ENCODE data around the gene CYSLTR2. TPM values are rescaled to one million over a fixed set of nuclear protein-coding genes. Genes with fewer than 3 reads are reported as not detected.

Gene CYSLTR2
- total RNA-seq, 2 experiments from 2014 or later, result 3.6 to 3.9 TPM

DNA sequence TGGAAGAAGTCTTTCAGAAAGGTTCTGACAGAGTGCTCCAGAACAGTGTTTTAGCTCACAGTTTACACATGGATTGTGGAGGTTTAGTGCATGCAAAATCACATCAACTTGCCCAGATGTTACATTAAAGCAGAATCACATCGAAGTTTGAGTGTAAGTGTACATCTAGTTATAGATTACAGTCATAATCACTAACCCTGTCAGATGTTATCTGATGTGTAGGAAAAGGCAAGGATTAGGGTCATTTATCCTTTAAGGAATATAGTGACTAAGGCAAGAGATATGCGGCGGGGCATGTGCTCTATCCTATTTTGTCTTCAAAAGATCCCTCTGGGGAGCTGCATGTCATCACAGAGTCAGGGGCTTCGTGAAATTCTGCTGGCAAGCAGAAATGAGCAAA lies 66.9 kb downstream of the CYSLTR2 start:
- POLR2A ChIA-PET, result no interaction called here
- H3K9me3 Mint-ChIP-seq, result peaks cover 28% of the 10 kb centered on the region
- no peak overlapping the region for H3K27ac Mint-ChIP-seq
- H3K36me3 Mint-ChIP-seq (ENCODE audit: low read depth), result peaks cover under 1% of the 10 kb centered on the region
- no peak for DNase-seq
- no peak overlapping the region for H3K4me3 Mint-ChIP-seq
- H3K27me3 Mint-ChIP-seq, result no peaks in the 10 kb centered on the region
- CTCF ChIA-PET, result no interaction called here
- no peaks in the 10 kb centered on the region for H3K4me1 Mint-ChIP-seq

DNA sequence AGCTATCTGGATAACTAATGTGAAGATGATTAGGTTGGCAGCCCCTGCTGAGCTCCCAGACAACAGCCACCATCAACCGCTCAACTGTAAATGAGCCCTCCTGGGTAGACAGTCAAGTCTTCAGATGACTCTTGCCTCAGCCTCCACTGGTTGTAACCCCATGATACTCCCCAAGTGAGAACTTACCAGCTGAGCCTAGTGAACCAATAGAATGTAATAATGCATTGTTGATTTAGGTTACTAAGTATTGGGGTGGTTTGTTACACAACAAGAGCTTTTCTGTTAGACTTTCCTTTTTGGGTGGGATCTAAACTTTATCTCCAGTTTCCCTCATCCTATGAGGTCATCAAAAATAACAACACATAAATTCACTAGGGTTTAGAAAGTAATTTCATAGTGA lies 69.4 kb downstream of the CYSLTR2 start:
- no peaks in the 10 kb centered on the region for H3K27me3 Mint-ChIP-seq
- no peak overlapping the region for H3K27ac Mint-ChIP-seq
- no peaks in the 10 kb centered on the region for H3K36me3 Mint-ChIP-seq (ENCODE audit: low read depth)
- H3K9me3 Mint-ChIP-seq, result peaks cover 15% of the 10 kb centered on the region
- H3K4me3 Mint-ChIP-seq, result no peak overlapping the region
- ChIA-PET CTCF (no interaction called here), POLR2A (no interaction called here)
- no peaks in the 10 kb centered on the region for H3K4me1 Mint-ChIP-seq
- DNase-seq, result no peak

DNA sequence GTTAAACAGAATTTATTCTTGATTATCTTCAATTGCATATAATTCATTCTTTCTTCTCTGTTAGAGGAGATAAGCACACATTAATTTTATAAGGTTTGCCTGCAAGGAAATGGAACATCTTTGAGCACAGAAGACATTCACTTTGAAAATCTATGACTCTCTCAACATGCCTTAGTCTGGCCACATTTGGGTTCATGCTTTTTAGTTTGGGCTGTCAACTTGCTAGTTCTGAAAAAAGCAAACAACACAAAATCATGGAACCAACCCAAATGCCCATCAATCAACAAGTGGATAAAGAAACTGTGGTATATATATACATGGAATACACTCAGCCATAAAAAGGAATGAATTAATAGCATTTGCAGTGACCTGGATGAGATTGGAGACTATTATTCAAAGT lies 71.5 kb downstream of the CYSLTR2 start:
- Mint-ChIP-seq H3K9me3 (peaks cover 4% of the 10 kb centered on the region), H3K27ac (no peak overlapping the region)
- POLR2A ChIA-PET, result no interaction called here

GRCh38 chr13:48726711-48727110 lies 73.0 kb downstream of the CYSLTR2 start:
- ChIA-PET POLR2A (no interaction called here), CTCF (no interaction called here)
- peaks cover 10% of the 10 kb centered on the region for H3K4me1 Mint-ChIP-seq
- no peak for DNase-seq
- no peaks in the 10 kb centered on the region for H3K36me3 Mint-ChIP-seq (ENCODE audit: low read depth)
- no peaks in the 10 kb centered on the region for H3K27me3 Mint-ChIP-seq
- H3K9me3 Mint-ChIP-seq, result peaks cover 4% of the 10 kb centered on the region
- no peak overlapping the region for H3K27ac Mint-ChIP-seq
- H3K4me3 Mint-ChIP-seq, result no peak overlapping the region

More for the DNA sequence above, 71.5 kb downstream of the CYSLTR2 start:
- H3K36me3 Mint-ChIP-seq (ENCODE audit: low read depth), result no peaks in the 10 kb centered on the region
- CTCF ChIA-PET, result no interaction called here
- H3K4me1 Mint-ChIP-seq, result no peaks in the 10 kb centered on the region
- no peaks in the 10 kb centered on the region for H3K27me3 Mint-ChIP-seq
- DNase-seq, result no peak
- no peak overlapping the region for H3K4me3 Mint-ChIP-seq

- POLR2A ChIA-PET, result no interaction called here
- no peak for DNase-seq
- CTCF ChIA-PET, result no interaction called here
- Mint-ChIP-seq H3K9me3 (peaks cover 4% of the 10 kb centered on the region), H3K4me3 (no peak overlapping the region), H3K27me3 (no peaks in the 10 kb centered on the region), H3K36me3 (ENCODE audit: low read depth) (no peaks in the 10 kb centered on the region), H3K4me1 (peaks cover 14% of the 10 kb centered on the region), H3K27ac (no peak overlapping the region)
Observed at GRCh38 chr13:48727241-48728011, 73.7 kb downstream of the CYSLTR2 start.

DNA sequence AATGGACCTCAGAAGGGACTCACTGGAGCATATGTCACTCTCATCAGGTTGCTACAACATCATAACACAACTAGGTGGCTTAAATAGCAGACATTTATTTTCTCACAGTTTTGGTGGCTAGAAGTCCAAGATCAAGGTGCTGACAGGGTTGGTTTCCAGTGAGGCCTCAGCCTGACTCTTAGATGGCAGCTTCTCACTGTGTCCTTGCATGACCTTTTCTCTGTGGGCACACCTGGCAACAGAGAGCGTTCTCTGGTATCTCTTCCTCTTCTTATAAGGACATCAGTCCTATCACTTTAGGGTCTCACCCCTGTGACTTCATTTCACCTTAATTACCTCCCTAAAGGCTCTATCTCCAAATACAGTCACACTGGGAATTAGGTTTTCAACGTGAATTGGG lies 74.5 kb downstream of the CYSLTR2 start:
- H3K4me3 Mint-ChIP-seq, result no peak overlapping the region
- ChIA-PET CTCF (no interaction called here), POLR2A (no interaction called here)
- no peak for DNase-seq
- H3K27ac Mint-ChIP-seq, result no peak overlapping the region
- H3K27me3 Mint-ChIP-seq, result no peaks in the 10 kb centered on the region
- no peaks in the 10 kb centered on the region for H3K36me3 Mint-ChIP-seq (ENCODE audit: low read depth)
- H3K9me3 Mint-ChIP-seq, result peaks cover 4% of the 10 kb centered on the region
- peaks cover 14% of the 10 kb centered on the region for H3K4me1 Mint-ChIP-seq

DNA sequence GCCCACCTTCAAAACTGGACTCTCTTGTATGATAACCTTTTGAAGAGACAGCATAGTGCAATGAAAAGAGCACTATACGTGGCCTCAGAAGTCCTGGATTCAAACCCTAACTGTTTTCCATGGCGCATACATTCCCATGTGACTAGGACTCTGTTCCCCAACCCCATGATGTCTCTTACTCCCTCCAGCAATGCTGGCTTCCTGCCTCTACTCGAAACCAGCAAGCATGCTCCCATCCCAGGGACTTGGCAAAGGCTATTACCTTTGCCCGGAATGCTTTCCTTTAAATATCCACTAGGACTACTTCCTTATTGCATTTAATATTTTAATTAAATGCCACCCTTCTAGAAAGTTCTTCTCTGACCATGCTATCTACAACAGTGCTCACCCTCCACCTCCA lies 75.1 kb downstream of the CYSLTR2 start:
- peaks cover 4% of the 10 kb centered on the region for H3K9me3 Mint-ChIP-seq
- no peaks in the 10 kb centered on the region for H3K27me3 Mint-ChIP-seq
- H3K4me1 Mint-ChIP-seq, result peaks cover 14% of the 10 kb centered on the region
- H3K4me3 Mint-ChIP-seq, result no peak overlapping the region
- ChIA-PET POLR2A (no interaction called here), CTCF (no interaction called here)
- no peak for DNase-seq
- no peak overlapping the region for H3K27ac Mint-ChIP-seq
- H3K36me3 Mint-ChIP-seq (ENCODE audit: low read depth), result no peaks in the 10 kb centered on the region

GRCh38 chr13:48729856-48730255 lies 76.1 kb downstream of the CYSLTR2 start:
- Mint-ChIP-seq H3K36me3 (ENCODE audit: low read depth) (no peaks in the 10 kb centered on the region), H3K4me3 (no peak overlapping the region), H3K27me3 (no peaks in the 10 kb centered on the region), H3K27ac (no peak overlapping the region), H3K4me1 (peaks cover 14% of the 10 kb centered on the region), H3K9me3 (peaks cover 4% of the 10 kb centered on the region)
- ChIA-PET POLR2A (no interaction called here), CTCF (no interaction called here)
- DNase-seq, result no peak

DNA sequence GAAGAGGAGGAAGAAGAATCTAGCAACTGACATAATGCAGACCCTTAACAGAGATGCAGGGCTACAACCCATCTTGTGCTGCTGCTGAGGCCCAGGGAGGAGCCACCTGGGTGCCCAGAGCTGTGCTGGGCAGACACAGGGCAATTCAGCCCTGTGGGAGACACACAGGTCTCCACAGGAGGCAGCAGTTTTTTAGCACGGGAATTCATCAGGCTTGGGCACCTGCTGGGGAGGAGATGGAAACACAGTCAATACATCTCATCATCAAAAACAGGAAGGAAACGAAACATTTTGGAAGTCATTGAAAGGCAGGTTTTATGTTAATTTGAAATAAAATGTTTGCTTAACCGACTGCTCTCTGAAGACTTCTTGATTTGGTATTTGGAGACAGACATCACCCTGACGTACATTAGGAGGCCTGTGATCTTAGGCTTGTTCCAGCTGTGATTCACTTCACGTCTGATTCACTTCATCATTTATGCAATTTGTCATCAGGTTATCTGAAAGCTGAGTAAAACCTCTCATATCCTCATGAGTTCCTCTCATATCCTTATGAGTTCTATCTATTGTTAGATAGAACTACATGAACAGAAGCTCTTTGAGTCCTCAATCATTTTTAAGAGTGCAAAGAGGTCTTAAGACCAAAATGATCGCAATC lies 77.4 kb downstream of the CYSLTR2 start:
- Mint-ChIP-seq H3K27me3 (no peaks in the 10 kb centered on the region), H3K9me3 (no peaks in the 10 kb centered on the region), H3K4me3 (no peak overlapping the region), H3K36me3 (ENCODE audit: low read depth) (no peaks in the 10 kb centered on the region), H3K27ac (no peak overlapping the region), H3K4me1 (peaks cover 14% of the 10 kb centered on the region)
- no peak for DNase-seq
- CTCF ChIA-PET, result interaction anchor here (0.8 to 1.7 kb wide), 11 partner anchors 9 to 694 kb away, joined by 3 to 6 read pairs (median 3); partner anchors contain the start of gene NUDT15
- POLR2A ChIA-PET, result no interaction called here

DNA sequence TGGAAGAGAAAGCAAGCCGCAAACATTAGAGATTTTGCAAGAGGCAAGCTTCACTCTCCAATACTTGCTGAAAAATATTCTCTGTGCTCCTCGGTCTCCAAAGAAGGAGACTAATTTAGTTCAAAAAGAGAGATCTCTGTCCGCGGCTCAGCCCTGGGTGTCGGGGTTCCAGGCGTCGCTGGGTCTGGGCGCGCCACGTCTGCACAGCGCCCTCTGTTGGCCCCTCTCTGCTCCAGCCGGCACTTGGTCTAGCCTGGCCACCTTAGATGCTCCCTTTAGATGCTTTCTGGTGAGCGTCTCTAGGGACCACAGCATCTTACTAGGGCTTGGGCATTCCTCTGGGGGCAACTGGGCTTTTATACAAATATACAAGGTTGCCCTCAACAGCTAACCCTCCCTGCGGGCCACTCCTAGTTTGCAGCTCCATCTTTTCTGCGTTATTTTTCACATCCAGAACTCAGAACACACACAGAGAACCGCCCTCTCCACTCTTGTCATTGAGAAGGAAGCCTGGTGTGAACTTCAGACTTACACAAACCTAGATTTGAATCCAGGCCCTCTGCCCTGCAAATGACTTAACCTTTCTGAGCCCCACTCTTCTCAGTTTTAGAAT lies 78.3 kb downstream of the CYSLTR2 start:
- DNase-seq, result peak; percentile 64
- POLR2A ChIA-PET, result no interaction called here
- no peak overlapping the region for H3K27ac Mint-ChIP-seq
- peaks cover 14% of the 10 kb centered on the region for H3K4me1 Mint-ChIP-seq
- H3K36me3 Mint-ChIP-seq (ENCODE audit: low read depth), result no peaks in the 10 kb centered on the region
- no peaks in the 10 kb centered on the region for H3K9me3 Mint-ChIP-seq
- CTCF ChIA-PET, result interaction anchor here (0.8 to 1.7 kb wide), 9 partner anchors 10 to 695 kb away, joined by 3 to 6 read pairs (median 4); partner anchors contain the start of gene NUDT15
- H3K27me3 Mint-ChIP-seq, result no peaks in the 10 kb centered on the region
- peak overlapping the region; percentile 60 for H3K4me3 Mint-ChIP-seq

DNA sequence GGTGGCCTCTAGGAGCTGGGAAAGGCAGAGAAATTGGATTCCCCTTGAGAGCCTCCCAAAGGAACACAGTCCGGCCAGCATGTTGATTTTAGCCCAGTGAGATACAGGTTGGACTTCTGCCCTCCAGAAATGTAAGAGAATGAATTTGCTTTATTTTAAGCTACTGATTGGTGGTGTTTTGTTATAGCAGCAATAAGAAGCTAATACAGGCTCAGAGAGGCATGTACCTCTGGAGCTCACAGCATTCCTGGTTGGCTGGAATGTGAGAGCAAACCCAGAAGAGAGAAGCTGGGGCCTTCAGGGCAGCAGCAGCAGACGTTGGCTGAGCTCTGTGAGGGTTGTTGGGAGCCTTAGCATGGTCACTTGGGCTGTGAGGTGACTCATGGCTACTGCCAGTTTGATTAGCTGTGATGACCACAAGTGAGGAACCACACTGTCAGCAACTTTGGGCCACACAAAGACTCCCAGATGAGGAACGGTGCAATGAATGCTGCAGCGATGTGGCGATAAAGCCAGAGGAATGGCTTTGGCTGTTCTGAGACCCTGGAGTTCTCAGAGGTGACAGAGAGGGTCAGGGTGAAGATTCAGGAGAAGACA lies 80.1 kb downstream of the CYSLTR2 start:
- H3K27me3 Mint-ChIP-seq, result no peaks in the 10 kb centered on the region
- peaks cover 14% of the 10 kb centered on the region for H3K4me1 Mint-ChIP-seq
- POLR2A ChIA-PET, result no interaction called here
- H3K9me3 Mint-ChIP-seq, result no peaks in the 10 kb centered on the region
- no peaks in the 10 kb centered on the region for H3K36me3 Mint-ChIP-seq (ENCODE audit: low read depth)
- DNase-seq, result no peak
- CTCF ChIA-PET, result interaction anchor here (0.7 to 1.7 kb wide), 4 partner anchors 11 to 82 kb away, joined by 3 read pairs; no protein-coding TSS in a partner anchor
- no peak overlapping the region for H3K4me3 Mint-ChIP-seq
- no peak overlapping the region for H3K27ac Mint-ChIP-seq

DNA sequence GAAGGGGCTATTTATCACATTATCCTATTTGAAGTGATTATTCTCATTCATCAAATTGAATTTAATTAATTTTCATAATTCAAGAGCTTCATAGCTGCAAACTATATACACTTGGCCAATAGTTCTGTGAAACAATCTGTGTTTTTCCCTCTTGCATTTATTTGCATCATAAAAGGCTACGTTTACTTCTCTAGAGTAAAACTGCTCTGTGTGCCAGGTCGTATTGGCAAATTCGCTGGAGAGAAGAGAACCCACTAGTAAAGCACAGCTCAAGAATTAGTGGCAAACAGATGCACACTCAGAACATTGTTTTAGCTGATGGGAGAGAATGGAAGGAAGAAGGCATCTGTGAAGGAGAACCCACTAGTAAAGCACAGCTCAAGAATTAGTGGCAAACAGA lies 81.8 kb downstream of the CYSLTR2 start:
- no peaks in the 10 kb centered on the region for H3K9me3 Mint-ChIP-seq
- H3K36me3 Mint-ChIP-seq (ENCODE audit: low read depth), result no peaks in the 10 kb centered on the region
- no peaks in the 10 kb centered on the region for H3K27me3 Mint-ChIP-seq
- POLR2A ChIA-PET, result no interaction called here
- DNase-seq, result no peak
- H3K4me3 Mint-ChIP-seq, result no peak overlapping the region
- H3K27ac Mint-ChIP-seq, result no peak overlapping the region
- peaks cover 14% of the 10 kb centered on the region for H3K4me1 Mint-ChIP-seq
- CTCF ChIA-PET, result interaction anchor here (1.1 kb wide), 1 partner anchor 15 kb away, joined by 3 read pairs; no protein-coding TSS in a partner anchor

GRCh38 chr13:48737689-48738088 lies 84.0 kb downstream of the CYSLTR2 start:
- Mint-ChIP-seq H3K9me3 (no peaks in the 10 kb centered on the region), H3K36me3 (ENCODE audit: low read depth) (no peaks in the 10 kb centered on the region), H3K4me1 (peaks cover 3% of the 10 kb centered on the region), H3K27ac (no peak overlapping the region), H3K27me3 (no peaks in the 10 kb centered on the region), H3K4me3 (no peak overlapping the region)
- ChIA-PET CTCF (no interaction called here), POLR2A (no interaction called here)
- DNase-seq, result no peak
